GM18498 (cell line): Measurements from ENCODE around the gene XKR3.
"Not testable (repeated sequence)": the region's sequence is repeated elsewhere in the genome, so short reads cannot be mapped to it uniquely, and the experiment has no call there.

Experiments
- ATAC-seq: cut with Tn5 transposase; IDR thresholded peaks from one replicate; pipeline ENCODE4 v1.9.1; 2021; ENCODE audit warnings: mild to moderate bottlenecking, moderate library complexity; ENCODE audit not compliant: unreplicated experiment

Gene XKR3

DNA sequence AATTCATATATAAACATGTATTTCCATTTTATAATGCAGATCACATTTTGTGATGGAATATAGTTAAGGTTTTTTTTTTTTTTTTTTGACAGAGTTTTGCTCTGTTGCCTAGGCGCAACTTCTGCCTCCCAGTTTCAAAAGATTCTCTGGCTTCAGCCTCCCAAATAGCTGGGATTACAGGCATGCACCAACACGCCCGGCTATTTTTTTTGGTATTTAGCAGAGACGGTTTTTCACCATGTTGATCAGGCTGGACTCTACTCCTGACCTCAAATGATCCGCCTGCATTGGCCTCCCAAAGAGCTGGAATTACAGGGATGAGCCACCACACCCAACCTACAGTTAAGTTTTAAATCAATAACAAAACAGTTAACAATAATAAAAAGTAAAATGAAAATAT, 18.8 kb downstream of the XKR3 start:
- no peak for ATAC-seq

DNA sequence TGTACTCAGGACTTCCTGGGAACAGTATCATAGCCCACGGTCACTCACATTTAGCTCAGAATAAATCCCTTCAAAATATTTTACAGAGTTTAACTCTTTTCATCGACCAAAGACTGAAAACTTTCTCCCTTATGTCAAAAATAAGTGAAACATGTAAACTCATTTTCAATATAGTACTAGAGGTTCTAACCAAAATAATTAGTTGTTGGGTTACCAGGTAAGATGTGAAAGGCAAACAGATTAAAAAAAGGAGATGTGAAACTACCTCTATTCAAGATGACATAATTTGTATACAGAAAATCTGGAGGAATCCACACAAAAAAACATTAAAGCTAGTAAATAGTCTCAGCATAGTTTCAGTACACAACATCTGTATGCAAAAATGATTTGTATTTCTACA, 20.3 kb downstream of the XKR3 start:
- no peak for ATAC-seq

DNA sequence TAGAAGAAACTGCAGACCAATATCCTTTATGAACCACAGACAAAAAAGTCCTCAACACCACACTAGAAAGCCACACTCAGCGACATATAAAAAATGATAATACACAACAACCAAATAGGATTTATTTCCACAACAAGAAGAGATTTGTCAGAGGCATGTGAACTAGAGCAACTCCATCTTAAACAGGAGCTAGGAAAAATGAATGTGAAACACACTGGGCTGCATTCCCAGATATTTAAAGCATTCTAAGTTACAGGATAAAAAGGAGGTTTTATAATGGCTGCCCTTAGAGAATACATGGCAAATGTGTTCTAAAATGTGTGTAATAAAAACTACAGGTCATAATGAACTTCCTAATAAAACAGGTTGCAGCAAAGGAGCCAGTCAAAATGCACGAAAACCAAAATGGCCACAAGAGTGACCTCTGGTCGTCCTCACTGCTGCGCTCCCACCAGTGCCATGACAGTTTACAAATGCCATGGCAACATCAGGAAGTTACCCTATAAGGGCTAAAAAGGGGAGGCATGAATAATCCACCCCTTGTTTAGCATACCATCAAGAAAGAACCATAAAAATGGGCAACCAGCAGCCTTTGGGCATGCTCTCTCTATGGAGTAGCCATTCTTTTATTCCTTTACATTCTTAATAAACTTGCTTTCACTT, 21.8 kb downstream of the XKR3 start:
- ATAC-seq, result no peak

DNA sequence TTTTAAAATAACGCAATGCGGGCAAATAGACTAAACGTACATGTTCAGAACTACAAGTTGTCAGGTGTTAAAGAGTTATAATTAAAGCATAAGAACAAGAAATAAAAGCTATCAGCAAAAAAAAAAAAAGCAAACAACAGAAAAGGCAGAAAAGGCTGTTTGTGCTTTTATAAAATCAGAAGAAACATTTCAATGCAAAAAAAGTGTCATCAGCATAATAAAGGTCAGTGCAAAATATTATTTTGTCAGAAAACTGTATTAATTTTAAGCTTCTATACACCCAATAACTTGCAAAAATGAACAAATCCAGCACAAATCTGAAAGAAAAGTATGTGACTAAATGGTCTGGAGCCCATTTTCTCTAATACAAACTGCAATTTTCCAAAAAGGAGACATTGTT, 23.6 kb downstream of the XKR3 start:
- ATAC-seq, result no peak

DNA sequence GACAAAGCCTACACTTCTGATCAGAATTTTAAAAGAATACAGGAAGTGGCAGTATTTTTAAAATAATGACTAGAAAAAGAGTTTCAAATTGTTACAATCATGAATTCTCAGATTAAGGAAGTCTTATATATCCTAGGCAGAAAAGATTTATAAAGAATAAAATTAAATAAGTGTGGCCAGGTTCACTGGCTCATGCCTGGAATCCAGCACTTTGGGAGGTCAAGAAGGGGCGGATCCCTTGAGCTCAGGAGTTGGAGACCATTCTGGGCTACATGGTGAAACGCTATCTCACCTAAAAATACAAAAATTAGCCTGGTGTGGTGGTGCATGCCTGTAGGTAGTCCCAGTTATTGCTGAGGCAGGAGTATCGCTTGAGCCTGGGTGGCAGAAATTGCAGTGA, 24.1 kb downstream of the XKR3 start:
- no peak for ATAC-seq

DNA sequence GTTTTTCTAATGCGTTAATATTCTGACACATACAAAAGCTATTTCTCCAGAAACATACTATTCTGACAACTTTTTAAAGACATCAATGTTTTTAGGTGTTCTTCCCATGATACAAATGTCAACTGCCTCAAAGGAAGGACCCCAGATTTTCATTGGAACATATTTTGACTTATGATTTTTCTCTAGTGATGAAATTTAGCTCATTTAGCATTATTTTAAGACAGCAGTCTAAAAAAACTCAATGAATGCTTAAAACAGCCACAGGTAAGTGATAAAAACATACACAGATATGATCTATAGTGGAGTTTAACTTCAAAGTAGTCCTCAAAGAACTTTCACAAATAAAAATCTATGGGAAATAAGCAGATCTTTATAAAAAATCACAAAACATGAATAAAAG, 24.9 kb downstream of the XKR3 start:
- ATAC-seq, result no peak

DNA sequence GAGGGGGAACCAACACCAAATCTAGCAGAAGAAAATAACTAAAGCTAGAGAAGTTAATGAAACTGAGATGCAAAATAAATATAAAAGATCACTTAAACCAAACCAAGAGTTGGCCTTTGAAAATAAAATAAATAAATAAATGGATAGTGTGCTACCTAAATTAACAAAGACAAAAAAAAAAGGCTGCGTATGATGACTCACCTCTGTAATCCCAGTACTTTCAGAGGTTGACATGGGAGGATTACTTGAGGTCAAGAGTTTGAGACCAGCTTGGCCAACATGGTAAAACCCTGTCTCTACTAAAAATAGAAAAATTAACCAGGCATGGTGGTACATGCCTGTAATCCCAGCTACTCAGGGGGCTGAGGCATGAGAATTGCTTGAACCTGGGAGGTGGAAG, 29.7 kb downstream of the XKR3 start:
- ATAC-seq, result not testable (repeated sequence)

DNA sequence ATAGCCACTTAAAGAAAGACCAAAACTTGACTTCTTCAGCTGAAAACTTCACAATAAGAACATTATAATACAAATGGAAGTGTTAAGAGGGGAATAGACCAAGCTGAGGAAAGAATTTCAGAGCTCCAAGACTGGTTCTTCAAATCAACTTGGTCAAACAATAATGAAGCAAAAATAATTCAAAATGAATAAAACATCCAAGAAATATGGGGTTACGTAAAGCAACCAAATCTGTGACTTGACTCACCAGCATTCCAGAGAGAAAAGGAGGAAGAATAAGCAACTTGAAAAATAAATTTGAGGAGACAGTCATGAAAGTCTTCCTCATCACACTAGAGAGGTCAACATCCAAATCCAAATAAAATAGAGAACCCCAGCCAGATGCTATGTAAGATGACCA, 31.4 kb downstream of the XKR3 start:
- ATAC-seq, result no peak

DNA sequence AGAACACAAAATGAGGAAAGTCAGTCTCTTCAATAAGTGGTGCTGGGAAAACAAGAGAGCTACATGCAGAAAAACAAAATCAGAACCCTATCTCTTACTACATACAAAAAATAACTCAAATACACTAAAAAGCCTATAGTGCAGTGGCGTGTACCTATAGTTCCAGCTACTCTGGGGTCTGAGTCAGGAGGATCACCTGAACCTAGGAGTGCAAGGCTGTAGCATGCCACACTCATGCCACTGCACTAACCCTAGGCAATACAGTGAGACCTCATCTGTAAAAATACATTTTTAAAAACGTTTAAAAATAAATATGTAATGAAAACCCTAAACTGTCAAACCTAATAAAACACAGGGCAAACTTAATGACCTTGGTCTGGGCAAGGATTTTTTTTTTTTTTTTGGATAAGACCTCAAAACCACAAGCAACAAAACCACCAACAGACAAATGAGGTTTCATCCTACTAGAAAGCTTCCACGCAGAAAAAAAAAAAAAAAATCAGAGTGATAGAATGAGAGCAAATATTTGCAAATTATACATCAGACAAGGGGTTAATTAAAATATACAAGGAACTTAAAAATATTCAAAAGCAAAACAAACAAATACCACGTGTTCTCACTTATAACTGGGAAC, 35.2 kb downstream of the XKR3 start:
- ATAC-seq, result no peak

DNA sequence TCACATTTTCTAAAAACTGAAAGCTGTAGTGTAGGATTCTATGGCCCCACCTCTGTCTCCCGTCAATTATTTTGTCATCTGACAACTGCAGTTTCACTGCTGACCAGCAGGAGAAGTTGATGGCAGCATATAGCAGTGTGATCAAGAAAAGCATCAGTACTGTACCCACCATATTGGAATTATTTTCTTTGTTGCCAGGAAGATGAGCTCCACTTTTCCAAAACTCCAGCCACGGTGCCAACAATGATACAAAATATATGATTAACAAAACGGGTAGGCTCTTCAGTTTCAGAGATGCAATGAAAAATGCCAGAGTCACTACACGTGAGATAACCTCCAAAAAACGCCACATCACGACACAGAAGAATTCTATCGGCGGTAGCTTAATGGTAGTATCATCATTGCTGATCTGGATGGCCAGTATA, 41.3 kb downstream of the XKR3 start:
- no peak for ATAC-seq

DNA sequence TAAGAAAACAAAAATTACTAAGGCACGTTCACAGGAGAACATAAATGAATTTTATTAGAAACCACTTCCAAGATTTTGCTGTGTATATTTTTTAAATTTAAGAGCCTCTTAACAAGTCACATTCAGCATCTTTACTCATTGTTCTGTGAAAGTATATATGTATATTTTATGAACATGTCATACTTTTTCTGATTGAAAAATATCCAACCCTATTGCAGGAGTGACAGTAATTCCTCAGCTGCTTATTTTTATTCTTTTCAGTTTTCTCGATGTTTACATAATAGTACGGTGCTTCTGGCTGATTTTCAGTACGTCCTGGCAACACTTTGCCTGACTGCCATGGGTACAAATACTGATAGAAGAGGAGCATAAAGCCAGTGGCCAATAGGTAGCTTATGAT, 41.8 kb downstream of the XKR3 start:
- ATAC-seq, result no peak

DNA sequence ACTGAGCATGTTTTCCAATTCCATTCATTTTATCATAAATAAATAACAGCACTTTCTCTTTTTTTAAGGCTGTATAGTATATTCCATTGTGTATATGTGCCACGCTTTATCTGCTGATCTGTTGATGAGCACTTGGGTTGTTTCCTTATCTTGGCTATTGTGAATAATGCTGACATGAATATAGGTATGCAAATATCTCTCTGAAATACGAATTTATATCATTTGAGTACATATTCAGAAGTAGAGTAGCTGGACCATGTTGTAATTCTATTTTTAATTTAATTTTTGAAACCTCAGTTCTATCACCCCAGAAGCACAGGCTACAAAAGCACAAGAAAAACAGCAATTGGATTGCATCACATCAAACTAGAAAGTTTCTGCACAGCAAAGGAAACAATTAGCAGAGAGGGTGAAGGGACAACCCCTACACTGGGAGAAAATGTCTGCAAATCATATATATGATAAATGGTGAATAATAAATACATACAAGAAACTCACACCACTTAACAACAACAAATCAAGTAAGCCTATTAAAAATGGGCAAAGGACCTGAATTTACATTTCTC, 43.4 kb downstream of the XKR3 start:
- no peak for ATAC-seq

DNA sequence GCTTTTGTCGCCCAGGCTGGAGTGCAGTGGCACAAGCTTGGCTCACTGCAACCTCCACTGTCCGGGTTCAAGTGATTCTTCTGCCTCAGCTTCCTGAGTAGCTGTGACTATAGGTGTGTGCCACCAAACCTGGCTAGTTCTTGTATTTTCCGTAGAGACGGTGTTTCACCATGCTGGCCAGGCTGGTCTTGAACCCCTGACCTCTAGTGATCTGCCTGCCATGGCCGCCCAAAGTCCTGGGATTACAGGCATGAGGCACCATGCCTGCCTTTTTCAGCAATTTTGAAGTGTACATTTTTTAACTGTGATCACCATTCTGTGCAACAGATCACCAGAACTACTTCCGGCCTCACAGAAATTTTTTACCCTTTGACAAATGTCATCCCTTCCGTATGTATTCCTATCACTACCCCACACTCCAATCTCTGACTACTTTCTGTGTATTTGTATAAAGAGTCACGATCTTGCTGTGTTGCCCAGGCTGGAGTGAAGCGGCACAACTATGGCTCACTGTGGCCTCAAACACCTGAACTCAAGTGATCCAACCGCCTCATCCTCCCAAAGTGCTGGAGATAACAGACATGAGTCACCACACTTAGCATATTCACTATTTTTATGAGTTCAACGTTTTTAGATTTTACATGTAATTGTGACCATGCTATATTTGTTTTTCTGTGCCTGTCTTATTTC, 44.0 kb downstream of the XKR3 start:
- no peak for ATAC-seq

DNA sequence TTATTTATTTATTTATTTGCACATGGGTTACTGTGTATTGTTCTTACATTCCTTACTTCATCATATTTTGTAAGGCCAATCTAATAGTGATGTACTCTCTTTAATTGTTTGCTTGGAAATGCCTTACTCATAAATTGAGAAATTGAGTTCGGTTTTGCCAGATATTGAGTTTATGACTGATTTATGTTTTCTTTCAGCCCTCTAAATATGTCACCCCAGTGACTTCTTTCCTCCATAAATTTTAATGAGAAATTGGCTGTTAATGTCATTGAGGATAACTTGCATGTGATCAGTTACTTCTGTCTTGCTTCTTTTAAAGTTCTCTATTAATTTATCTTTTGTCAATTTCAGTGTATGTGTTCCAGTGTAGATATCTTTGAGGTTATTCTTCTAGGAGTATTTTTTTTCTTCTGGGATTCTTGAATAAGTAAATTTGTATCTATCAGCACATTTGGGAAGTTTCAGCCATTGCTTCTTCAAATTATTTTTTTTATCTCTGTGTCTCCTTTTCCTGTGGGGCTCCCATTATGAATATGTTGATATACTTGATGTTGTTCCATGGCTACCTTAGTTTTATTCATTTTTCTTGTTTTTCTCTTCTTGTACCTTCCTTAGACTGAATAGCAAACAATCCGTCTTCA, 47.8 kb downstream of the XKR3 start:
- ATAC-seq, result no peak

DNA sequence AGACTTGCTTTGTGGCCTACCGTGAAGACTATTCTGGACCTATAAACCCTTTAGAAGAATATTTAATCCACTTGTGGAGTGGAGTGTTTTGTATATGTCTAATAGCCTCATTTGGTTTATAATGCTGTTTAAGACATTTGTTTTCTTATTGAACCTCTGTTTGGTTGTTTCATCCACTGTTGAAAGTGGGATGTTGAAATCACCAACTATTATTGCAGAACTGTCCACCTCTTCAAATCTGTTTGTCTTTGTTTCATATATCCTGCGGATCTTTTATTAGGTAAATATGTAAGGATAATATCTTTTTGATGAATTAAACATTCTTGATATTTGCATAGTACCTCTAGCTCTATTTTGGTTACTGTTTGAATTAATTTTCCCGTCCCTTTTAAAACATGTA, 49.1 kb downstream of the XKR3 start:
- no peak for ATAC-seq

DNA sequence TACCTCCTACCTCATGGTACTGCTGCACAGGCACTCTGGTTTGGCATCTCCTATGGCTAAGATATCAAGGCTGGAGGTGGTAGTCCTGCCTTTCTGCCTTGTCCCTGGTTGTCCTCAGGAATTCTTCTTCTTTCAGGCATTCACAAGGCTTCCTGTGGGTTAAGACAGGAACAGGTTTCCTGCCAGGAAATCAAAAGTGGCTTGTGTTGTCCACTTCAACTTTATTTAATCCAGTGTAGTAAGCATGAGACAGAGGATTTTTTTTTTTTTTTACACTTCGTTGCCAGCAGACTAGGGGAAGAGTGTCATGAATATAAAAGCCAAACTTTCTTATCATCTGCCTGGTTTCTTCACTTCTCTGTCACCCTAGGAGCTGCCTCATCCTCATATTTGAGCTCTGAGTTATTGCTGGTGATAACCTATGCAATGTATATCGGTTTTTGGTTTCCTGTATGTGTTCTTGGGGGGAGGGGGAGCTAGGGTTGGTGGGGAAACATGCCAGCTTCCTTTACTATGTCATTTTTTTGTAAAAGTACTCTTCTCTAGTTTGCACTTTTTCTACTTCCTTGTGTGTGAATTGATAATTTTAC, 50.2 kb downstream of the XKR3 start:
- ATAC-seq, result no peak

DNA sequence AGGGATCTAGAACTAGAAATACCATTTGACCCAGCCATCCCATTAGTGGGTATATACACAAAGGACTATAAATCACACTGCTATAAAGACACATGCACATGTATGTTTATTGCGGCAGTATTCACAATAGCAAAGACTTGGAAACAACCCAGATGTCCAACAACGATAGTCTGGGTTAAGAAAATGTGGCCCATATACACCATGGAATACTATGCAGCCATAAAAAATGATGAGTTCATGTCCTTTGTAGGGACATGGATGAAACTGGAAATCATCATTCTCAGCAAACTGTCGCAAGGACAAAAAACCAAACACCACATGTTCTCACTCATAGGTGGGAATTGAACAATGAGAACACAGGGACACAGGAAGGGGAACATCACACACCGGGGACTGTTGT, 53.6 kb downstream of the XKR3 start:
- not testable (repeated sequence) for ATAC-seq

DNA sequence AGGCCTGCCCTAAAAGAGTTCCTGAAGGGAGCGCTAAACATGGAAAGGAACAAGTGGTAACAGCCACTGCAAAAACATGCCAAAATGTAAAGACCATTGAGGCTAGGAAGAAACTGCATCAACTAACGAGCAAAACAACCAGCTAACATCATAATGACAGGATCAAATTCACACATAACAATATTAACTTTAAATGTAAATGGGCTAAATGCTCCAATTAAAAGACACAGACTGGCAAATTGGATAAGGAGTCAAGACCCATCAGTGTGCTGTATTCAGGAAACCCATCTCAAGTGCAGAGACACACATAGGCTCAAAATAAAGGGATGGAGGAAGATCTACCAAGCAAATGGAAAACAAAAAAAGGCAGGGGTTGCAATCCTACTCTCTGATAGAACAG, 57.3 kb downstream of the XKR3 start:
- not testable (repeated sequence) for ATAC-seq

DNA sequence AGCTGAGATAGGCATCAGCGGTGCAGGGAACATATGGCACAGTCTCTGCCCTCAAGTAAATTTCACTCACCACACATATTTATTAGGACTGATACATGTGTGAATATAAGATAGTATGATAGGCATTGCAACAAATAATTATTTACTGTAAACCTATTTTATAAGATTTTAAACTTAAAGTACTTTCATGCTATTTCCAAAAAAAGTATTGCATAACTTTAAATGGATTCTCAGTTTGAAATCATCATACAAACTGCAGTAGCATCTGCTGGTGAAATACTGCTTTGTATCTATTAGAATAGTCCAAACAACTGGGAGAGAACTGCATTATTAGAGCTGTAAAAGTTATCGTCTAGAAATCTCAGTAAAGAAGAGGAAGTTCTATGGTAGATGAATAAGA, 63.0 kb downstream of the XKR3 start:
- not testable (repeated sequence) for ATAC-seq

DNA sequence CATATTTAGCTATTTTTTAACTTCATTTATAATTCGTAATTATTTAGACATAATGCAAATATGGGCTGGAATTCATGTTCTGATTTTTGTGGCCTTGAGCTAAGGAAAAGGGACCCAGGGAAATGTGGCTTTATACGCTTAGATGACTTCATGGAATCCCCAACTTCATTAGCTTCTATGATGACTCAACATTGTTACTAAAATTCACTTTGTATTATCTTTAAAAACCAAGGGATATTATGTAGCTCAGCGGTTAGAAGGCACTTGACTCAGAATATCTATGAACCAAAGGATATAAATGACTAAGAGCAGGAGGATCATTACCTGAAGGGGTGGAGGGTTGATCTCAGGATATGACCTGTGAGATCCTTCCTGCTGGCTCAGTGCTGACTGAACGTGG, 64.8 kb downstream of the XKR3 start:
- not testable (repeated sequence) for ATAC-seq

DNA sequence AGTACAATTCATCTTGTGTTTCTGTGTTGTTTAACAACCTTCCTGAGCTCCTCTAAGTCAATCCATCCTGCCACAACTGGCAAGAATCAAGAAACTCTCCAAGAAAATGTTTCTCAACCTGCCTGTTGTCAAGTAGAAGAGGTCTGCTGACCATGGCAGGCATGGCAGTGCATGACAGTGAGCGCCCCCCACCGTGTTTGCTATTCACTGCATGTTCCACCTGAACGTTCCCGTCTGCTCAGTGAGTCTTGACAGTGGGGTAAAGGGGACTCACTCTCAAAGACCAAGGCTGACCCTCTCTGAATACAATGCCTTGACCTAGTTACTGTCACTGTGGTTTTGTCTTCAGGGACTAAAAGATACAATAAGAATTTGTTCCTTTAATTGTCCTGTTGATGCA, 75.9 kb downstream of the XKR3 start:
- not testable (repeated sequence) for ATAC-seq
